GM18861 (cell line): ENCODE results near the gene CD274.
A peak's percentile ranks its signal among the peaks of the same experiment; 100 is the strongest.
"Not testable (repeated sequence)": the region's sequence is repeated elsewhere in the genome, so short reads cannot be mapped to it uniquely, and the experiment has no call there.

Experiments
- ATAC-seq: cut with Tn5 transposase; IDR thresholded peaks from one replicate; pipeline ENCODE4 v1.9.1; 2021; ENCODE audit not compliant: unreplicated experiment

The CD274 gene

GRCh38 chr9:5460157-5460556, 9.8 kb downstream of the CD274 start:
- ATAC-seq, result no peak

GRCh38 chr9:5464831-5465330, 14.5 kb downstream of the CD274 start:
- not testable (repeated sequence) for ATAC-seq

GRCh38 chr9:5466005-5466404, 15.7 kb downstream of the CD274 start:
- no peak for ATAC-seq

- ATAC-seq, result no peak
Observed at GRCh38 chr9:5466766-5467165, 16.4 kb downstream of the CD274 start.

GRCh38 chr9:5468850-5469249, 18.5 kb downstream of the CD274 start:
- ATAC-seq, result no peak

- ATAC-seq, result no peak
Observed at GRCh38 chr9:5470122-5470521, 19.8 kb downstream of the CD274 start.

- no peak for ATAC-seq
Observed at GRCh38 chr9:5470816-5471215, 20.5 kb downstream of the CD274 start.

- ATAC-seq, result not testable (repeated sequence)
Observed at GRCh38 chr9:5475611-5476010, 25.3 kb downstream of the CD274 start.

- ATAC-seq, result no peak
Observed at GRCh38 chr9:5478206-5478605, 27.9 kb downstream of the CD274 start.

GRCh38 chr9:5479994-5480694, 29.8 kb downstream of the CD274 start:
- ATAC-seq, result peak; percentile 66

- ATAC-seq, result no peak
Observed at GRCh38 chr9:5480919-5481318, 30.6 kb downstream of the CD274 start.

GRCh38 chr9:5481322-5482040, 31.1 kb downstream of the CD274 start:
- no peak for ATAC-seq

GRCh38 chr9:5482194-5482593, 31.9 kb downstream of the CD274 start:
- no peak for ATAC-seq

GRCh38 chr9:5483306-5483705, 33.0 kb downstream of the CD274 start:
- ATAC-seq, result no peak

- ATAC-seq, result no peak
Observed at GRCh38 chr9:5485378-5486085, 35.2 kb downstream of the CD274 start.

GRCh38 chr9:5486988-5487387, 36.6 kb downstream of the CD274 start:
- ATAC-seq, result no peak

GRCh38 chr9:5488221-5489008, 38.1 kb downstream of the CD274 start:
- ATAC-seq, result no peak

- ATAC-seq, result no peak
Observed at GRCh38 chr9:5489630-5490490, 39.5 kb downstream of the CD274 start.

GRCh38 chr9:5492965-5493678, 42.8 kb downstream of the CD274 start:
- no peak for ATAC-seq
